T-cell (primary cell): ENCODE results near the gene FANCI. TPM values are rescaled to one million over a fixed set of nuclear protein-coding genes. Genes with fewer than 3 reads are reported as not detected.

Experiments used
- ATAC-seq, 4 experiments: fragments of 200-7000 bp in 3 of 4; fragments of 150-1000 bp in 1 of 4; cut with Tn5 transposase; replicated peaks in 1 of 4; 1 replicate in 3 of 4; 2 replicates in 1 of 4; pipeline ENCODE4 v1.10.0; 2021; ENCODE audit warnings: moderate library complexity in 3 of 4, mild to moderate bottlenecking in 2 of 4, moderate number of reproducible peaks in 1 of 4
- CTCF ChIA-PET, 2 donors: fragments of 300-600 bp; sonication (Branson Sonifier 250); formaldehyde crosslinking; loops; one replicate each; lab custom pipeline; 2022; ENCODE audit warnings: antibody characterized with exemption in 2 of 2; lab: Charles Lee
- POLR2A ChIA-PET, 2 donors: fragments of 300-600 bp; sonication (Branson Sonifier 250); formaldehyde crosslinking; loops; one replicate each; lab custom pipeline; 2022; ENCODE audit warnings: antibody characterized with exemption in 2 of 2; lab: Charles Lee
- DNase-seq, 35 experiments: peaks; one replicate each; pipeline versions ENCODE4 v3.0.0 to v3.0.0-alpha.2; 2013 to 2023
- H3K27ac ChIP-seq: one replicate; pipeline ENCODE4 v1.5.1; 2013; ENCODE audit warnings: low read length
- H3K27me3 ChIP-seq, 2 experiments: replicated peaks in 1 of 2; 1 replicate in 1 of 2; 2 replicates in 1 of 2; pipeline versions ENCODE4 v1.6.1 to v1.7.0; 2013; ENCODE audit warnings: low read length in 1 of 2, mixed read lengths in 1 of 2; ENCODE audit not compliant: control insufficient read depth in 2 of 2, insufficient read depth in 2 of 2; ENCODE audit errors: extremely low read depth in 1 of 2
- H3K36me3 ChIP-seq, 2 donors: 1 replicate in 1 of 2; 2 replicates in 1 of 2; pipeline versions ENCODE4 v1.6.1 to v1.7.0; 2013; ENCODE audit warnings: low read length in 1 of 2; ENCODE audit not compliant: control insufficient read depth in 2 of 2, insufficient read depth in 1 of 2; ENCODE audit errors: extremely low read depth in 1 of 2
- H3K4me1 ChIP-seq, 2 experiments: 1 replicate in 1 of 2; 2 replicates in 1 of 2; pipeline versions ENCODE4 v1.6.1 to v1.7.0; 2013; ENCODE audit warnings: low read length in 2 of 2, mixed read lengths in 1 of 2; ENCODE audit not compliant: insufficient read depth in 2 of 2, control insufficient read depth in 1 of 2; ENCODE audit errors: extremely low read depth in 1 of 2
- H3K4me3 ChIP-seq, 2 donors: 1 replicate in 1 of 2; 2 replicates in 1 of 2; pipeline versions ENCODE4 v1.5.1 to v1.7.0; 2013; ENCODE audit warnings: mild to moderate bottlenecking in 2 of 2, low read length in 1 of 2, moderate library complexity in 1 of 2; ENCODE audit not compliant: control insufficient read depth in 1 of 2; ENCODE audit errors: extremely low read depth in 1 of 2
- H3K9me3 ChIP-seq: 2 replicates; pipeline ENCODE4 v1.7.0; 2013
- H3K27ac Mint-ChIP-seq, 2 donors: one replicate each; pipeline ENCODE4 v1.8.0; 2020 to 2021; ENCODE audit warnings: mild to moderate bottlenecking in 2 of 2, mixed read lengths in 2 of 2
- H3K27me3 Mint-ChIP-seq, 2 donors: one replicate each; pipeline ENCODE4 v1.8.0; 2021 to 2022; ENCODE audit warnings: mixed read lengths in 2 of 2
- H3K36me3 Mint-ChIP-seq: one replicate; pipeline ENCODE4 v1.8.0; 2021; ENCODE audit warnings: mixed read lengths
- H3K4me1 Mint-ChIP-seq, 3 donors: one replicate each; pipeline ENCODE4 v1.8.0; 2020 to 2022; ENCODE audit warnings: mixed read lengths in 3 of 3, mild to moderate bottlenecking in 1 of 3
- H3K4me3 Mint-ChIP-seq, 3 donors: one replicate each; pipeline ENCODE4 v1.8.0; 2020 to 2022; ENCODE audit warnings: mild to moderate bottlenecking in 3 of 3, mixed read lengths in 3 of 3, moderate library complexity in 3 of 3
- H3K9me3 Mint-ChIP-seq, 3 donors: one replicate each; pipeline ENCODE4 v1.8.0; 2020 to 2022; ENCODE audit warnings: mixed read lengths in 3 of 3
- WGBS: methylation state at CpG from one replicate; pipeline ENCODE4 v1.1.5; 2013; ENCODE audit warnings: missing lambda C conversion rate; ENCODE audit not compliant: insufficient coverage; 5-methylcytosine and 5-hydroxymethylcytosine counted together
- total RNA-seq, 35 experiments: library from RNA in 6 of 35; stranded (reverse) in 6 of 35; fragments of 120-200 nt in 1 of 35; gene quantifications; one replicate each; pipeline versions ENCODE4 v1.2.1 to v1.2.4 and lab custom pipeline; 2013 to 2026

FANCI gene
- total RNA-seq, 5 donors from 2014 or later (not counting 1 experiment from before 2014, with no cell fraction given) = 9.8 to 14.6 (median 12.4) TPM

GRCh38 chr15:89323825-89324224 is 80.0 kb downstream of the FANCI start:
- Mint-ChIP-seq H3K27ac (no peak overlapping the region), H3K9me3 (no peaks in the 10 kb centered on the region), H3K36me3 (peaks cover 71% of the 10 kb centered on the region), H3K27me3 (no peaks in the 10 kb centered on the region), H3K4me3 (no peak overlapping the region), H3K4me1 (peaks cover 11 to 23% (median 21%) of the 10 kb centered on the region in 3 donors)
- peaks cover 52 to 100% of the 10 kb centered on the region in 2 donors for H3K36me3 ChIP-seq
- H3K4me1 ChIP-seq = peaks cover 0 to 8% of the 10 kb centered on the region in 2 experiments
- H3K4me3 ChIP-seq = no peak overlapping the region
- ChIA-PET POLR2A (no interaction called here), CTCF (no interaction called here)
- no peaks in the 10 kb centered on the region for H3K9me3 ChIP-seq
- ATAC-seq = no peak
- WGBS = 93% methylated on average over 6 of the region's 6 CpGs
- no peak for DNase-seq
- H3K27ac ChIP-seq = no peak overlapping the region
- no peaks in the 10 kb centered on the region for H3K27me3 ChIP-seq

GRCh38 chr15:89325039-89325803 is 81.4 kb downstream of the FANCI start:
- POLR2A ChIA-PET = no interaction called here
- H3K36me3 Mint-ChIP-seq = peaks cover 71% of the 10 kb centered on the region
- H3K9me3 Mint-ChIP-seq = no peaks in the 10 kb centered on the region

DNA sequence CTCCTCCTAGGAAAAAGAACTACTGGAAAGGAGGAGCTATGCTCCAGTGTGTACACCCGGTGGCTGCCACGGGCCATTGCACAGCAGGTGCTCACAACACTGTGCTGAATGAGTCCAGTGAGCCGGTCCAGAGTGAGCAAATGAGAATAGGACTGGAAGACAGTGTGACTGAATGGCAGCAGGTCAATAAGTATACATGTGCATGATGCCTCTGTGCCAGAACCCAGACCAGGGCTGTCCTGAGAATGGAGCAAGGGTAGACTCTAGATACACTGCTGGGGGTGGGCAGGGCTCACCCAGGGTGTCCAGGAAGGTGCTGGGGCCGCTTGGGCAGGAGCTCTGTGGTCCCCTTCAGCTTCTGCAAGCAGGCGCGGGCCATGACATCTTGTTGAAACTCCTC is 82.5 kb downstream of the FANCI start:
- Mint-ChIP-seq H3K9me3 (no peaks in the 10 kb centered on the region), H3K27me3 (no peaks in the 10 kb centered on the region), H3K4me1 (peaks cover 29 to 39% (median 33%) of the 10 kb centered on the region in 3 donors), H3K27ac (no peak overlapping the region), H3K36me3 (peaks cover 76% of the 10 kb centered on the region), H3K4me3 (no peak overlapping the region)
- ChIA-PET POLR2A (no interaction called here), CTCF (no interaction called here)
- H3K4me1 ChIP-seq = peaks cover 16 to 33% of the 10 kb centered on the region in 2 experiments
- H3K4me3 ChIP-seq = no peak overlapping the region
- H3K36me3 ChIP-seq = peaks cover 46 to 100% of the 10 kb centered on the region in 2 donors
- no peaks in the 10 kb centered on the region for H3K27me3 ChIP-seq
- ATAC-seq (no peak), DNase-seq (no peak)
- 93% methylated on average over 3 of the region's 6 CpGs for WGBS
- no peak overlapping the region for H3K27ac ChIP-seq
- H3K9me3 ChIP-seq = no peaks in the 10 kb centered on the region

More at GRCh38 chr15:89325039-89325803, 81.4 kb downstream of the FANCI start:
- CTCF ChIA-PET = no interaction called here
- Histone ChIP-seq H3K27ac (no peak overlapping the region), H3K4me1 (peaks cover 7 to 22% of the 10 kb centered on the region in 2 experiments), H3K9me3 (no peaks in the 10 kb centered on the region), H3K36me3 (peaks cover 48 to 100% of the 10 kb centered on the region in 2 donors), H3K4me3 (no peak overlapping the region), H3K27me3 (no peaks in the 10 kb centered on the region)
- H3K27ac Mint-ChIP-seq = peak overlapping the region; percentile 31 to 34
- WGBS = 90% methylated on average over 3 of the region's 11 CpGs
- H3K4me1 Mint-ChIP-seq = peaks cover 22 to 28% (median 22%) of the 10 kb centered on the region in 3 donors
- ATAC-seq (no peak), DNase-seq (no peak)
- no peak overlapping the region for H3K4me3 Mint-ChIP-seq
- H3K27me3 Mint-ChIP-seq = no peaks in the 10 kb centered on the region

- DNase-seq (no peak), ATAC-seq (no peak)
- no peak overlapping the region for H3K27ac ChIP-seq
- H3K36me3 ChIP-seq = peaks cover 44 to 100% of the 10 kb centered on the region in 2 donors
- no peaks in the 10 kb centered on the region for H3K27me3 Mint-ChIP-seq
- H3K36me3 Mint-ChIP-seq = peaks cover 76% of the 10 kb centered on the region
- WGBS = 98% methylated on average over 5 of the region's 6 CpGs
- peaks cover 24 to 41% of the 10 kb centered on the region in 2 experiments for H3K4me1 ChIP-seq
- H3K9me3 ChIP-seq = no peaks in the 10 kb centered on the region
- CTCF ChIA-PET = interaction anchor here in 1 of 2 donors (0.5 kb wide), 1 partner anchor 32 kb away, joined by 7 read pairs; no protein-coding TSS in a partner anchor
- POLR2A ChIA-PET = no interaction called here
- H3K4me1 Mint-ChIP-seq = peaks cover 37 to 47% (median 41%) of the 10 kb centered on the region in 3 donors
- H3K4me3 ChIP-seq = no peak overlapping the region
- H3K4me3 Mint-ChIP-seq = no peak overlapping the region
- H3K9me3 Mint-ChIP-seq = no peaks in the 10 kb centered on the region
- H3K27ac Mint-ChIP-seq = no peak overlapping the region
- no peaks in the 10 kb centered on the region for H3K27me3 ChIP-seq
These were observed 83.3 kb downstream of the FANCI start for GRCh38 chr15:89327113-89327512.

GRCh38 chr15:89328398-89329254 is 84.8 kb downstream of the FANCI start:
- H3K27me3 ChIP-seq = no peaks in the 10 kb centered on the region
- peaks cover 34 to 56% of the 10 kb centered on the region in 2 experiments for H3K4me1 ChIP-seq
- no peaks in the 10 kb centered on the region for H3K9me3 Mint-ChIP-seq
- peak overlapping the region; percentile 37 to 46 for H3K27ac Mint-ChIP-seq
- ChIA-PET POLR2A (interaction anchor here in 1 of 2 donors (0.5 kb wide), 1 partner anchor 433 kb away, joined by 5 read pairs; no protein-coding TSS in a partner anchor), CTCF (no interaction called here)
- peaks cover 46 to 53% (median 48%) of the 10 kb centered on the region in 3 donors for H3K4me1 Mint-ChIP-seq
- H3K27ac ChIP-seq = no peak overlapping the region
- H3K27me3 Mint-ChIP-seq = no peaks in the 10 kb centered on the region
- WGBS = 100% methylated on average over 9 of the region's 13 CpGs
- peak overlapping the region in 1 of 3 donors; percentile 70 for H3K4me3 Mint-ChIP-seq
- H3K36me3 Mint-ChIP-seq = peaks cover 73% of the 10 kb centered on the region
- DNase-seq (peak in 1 of 35 experiments; percentile 22), ATAC-seq (no peak)
- peaks cover 36 to 96% of the 10 kb centered on the region in 2 donors for H3K36me3 ChIP-seq
- H3K9me3 ChIP-seq = no peaks in the 10 kb centered on the region
- H3K4me3 ChIP-seq = no peak overlapping the region
